Panc1 (cell line): Measurements from ENCODE around the gene PGBD2. TPM values are rescaled to one million over a fixed set of nuclear protein-coding genes. Genes with fewer than 3 reads are reported as not detected.

Experiments used
- ATAC-seq: fragments of 200-7000 bp; cut with Tn5 transposase; 2 replicates; pipeline ENCODE4 v1.9.1; 2020; ENCODE audit warnings: mild to moderate bottlenecking, moderate library complexity
- BruUV-seq: library from RNA; stranded (reverse); fragments of 400-500 nt; replicated peaks from 2 replicates; lab custom pipeline; 2021; lab: Mats Ljungman, UMichigan
- CTCF ChIA-PET: fragments of 300-600 bp; sonication (Branson Sonifier 250); formaldehyde crosslinking; loops from one replicate; lab custom pipeline; 2022; ENCODE audit warnings: antibody characterized with exemption; lab: Charles Lee
- POLR2A ChIA-PET: fragments of 300-600 bp; sonication (Branson Sonifier 250); formaldehyde crosslinking; loops from one replicate; lab custom pipeline; 2022; ENCODE audit warnings: antibody characterized with exemption; lab: Charles Lee
- DNase-seq: peaks from one replicate; pipeline ENCODE4 v3.0.0-alpha.2; 2010; ENCODE audit warnings: low read depth, low spot score
- H3K27ac ChIP-seq: 2 replicates; pipeline ENCODE4 v1.5.1; 2011; ENCODE audit warnings: mild to moderate bottlenecking, low read length, inconsistent platforms
- H3K27me3 ChIP-seq: fragments of 200-500 bp; sonication (Bioruptor generic); 2 replicates; pipeline ENCODE4 v1.6.0; 2014; ENCODE audit warnings: low read length, inconsistent platforms; ENCODE audit not compliant: control insufficient read depth, insufficient read depth
- H3K36me3 ChIP-seq: fragments of 200-500 bp; sonication (Bioruptor generic); 2 replicates; pipeline ENCODE4 v1.5.1; 2014; ENCODE audit warnings: inconsistent platforms, mild to moderate bottlenecking, low read length, moderate library complexity; ENCODE audit not compliant: control insufficient read depth, insufficient read depth
- H3K4me1 ChIP-seq: 2 replicates; pipeline ENCODE4 v1.5.1; 2011; ENCODE audit warnings: inconsistent platforms, mild to moderate bottlenecking, low read length, moderate library complexity; ENCODE audit not compliant: control insufficient read depth, insufficient read depth
- H3K4me3 ChIP-seq, 2 experiments: 2 replicates each; pipeline ENCODE4 v1.5.1; 2011 to 2012; ENCODE audit warnings: low read depth in 2 of 2, low read length in 2 of 2, mild to moderate bottlenecking in 2 of 2, inconsistent platforms in 1 of 2, moderate library complexity in 1 of 2
- H3K9me3 ChIP-seq: fragments of 200-500 bp; sonication (Bioruptor generic); 2 replicates; pipeline ENCODE4 v1.5.1; 2014; ENCODE audit warnings: low read depth, mild to moderate bottlenecking, inconsistent platforms, low read length, moderate library complexity; ENCODE audit not compliant: control insufficient read depth, insufficient read depth
- POLR2AphosphoS5 ChIP-seq: IDR thresholded peaks from 2 replicates; pipeline ENCODE4 v1.6.1; 2012; ENCODE audit warnings: mild to moderate bottlenecking, low read depth, low read length, moderate library complexity
- SIN3A ChIP-seq: IDR thresholded peaks from 2 replicates; pipeline ENCODE4 v1.6.1; 2012; ENCODE audit warnings: low read depth, mild to moderate bottlenecking, low read length, moderate library complexity, borderline replicate concordance; ENCODE audit not compliant: insufficient read depth
- TCF7L2 ChIP-seq: IDR thresholded peaks from 2 replicates; pipeline ENCODE4 v1.6.1; 2011; ENCODE audit warnings: mild to moderate bottlenecking, low read depth, low read length, inconsistent platforms
- in situ Hi-C: cut with HindIII; loops from 2 replicates; pipeline ENCODE4 v1.10.0; 2016; ENCODE audit warnings: low sequenced_read_pairs, low pct_unique_long_range_greater_than_20kb
- intact Hi-C: fragments of 100-400 bp; cut with micrococcal nuclease; formaldehyde crosslinking; loops from one replicate; pipeline ENCODE4 v1.10.0; 2022; ENCODE audit not compliant: unreplicated experiment
- total RNA-seq: library from RNA; stranded (reverse); gene quantifications from one replicate; pipeline ENCODE4 v1.2.1, GENCODE V29; 2021; ENCODE audit not compliant: unreplicated experiment
- TF ChIP-seq, protein P1 (sequence below): fragments of 450-650 bp; IDR thresholded peaks from 2 replicates; pipeline ENCODE4 v1.5.1; 2017; ENCODE audit warnings: mild to moderate bottlenecking
- TF ChIP-seq, protein P2 (sequence below), 2 experiments: IDR thresholded peaks; 2 replicates each; pipeline ENCODE4 v1.6.1; 2011 to 2012; ENCODE audit warnings: low read depth in 2 of 2, control low read depth in 1 of 2, low read length in 1 of 2, mild to moderate bottlenecking in 1 of 2, moderate library complexity in 1 of 2; ENCODE audit not compliant: insufficient read depth in 1 of 2

Gene PGBD2
- total RNA-seq, 1 experiment from 2014 or later, result 7.1 TPM

DNA sequence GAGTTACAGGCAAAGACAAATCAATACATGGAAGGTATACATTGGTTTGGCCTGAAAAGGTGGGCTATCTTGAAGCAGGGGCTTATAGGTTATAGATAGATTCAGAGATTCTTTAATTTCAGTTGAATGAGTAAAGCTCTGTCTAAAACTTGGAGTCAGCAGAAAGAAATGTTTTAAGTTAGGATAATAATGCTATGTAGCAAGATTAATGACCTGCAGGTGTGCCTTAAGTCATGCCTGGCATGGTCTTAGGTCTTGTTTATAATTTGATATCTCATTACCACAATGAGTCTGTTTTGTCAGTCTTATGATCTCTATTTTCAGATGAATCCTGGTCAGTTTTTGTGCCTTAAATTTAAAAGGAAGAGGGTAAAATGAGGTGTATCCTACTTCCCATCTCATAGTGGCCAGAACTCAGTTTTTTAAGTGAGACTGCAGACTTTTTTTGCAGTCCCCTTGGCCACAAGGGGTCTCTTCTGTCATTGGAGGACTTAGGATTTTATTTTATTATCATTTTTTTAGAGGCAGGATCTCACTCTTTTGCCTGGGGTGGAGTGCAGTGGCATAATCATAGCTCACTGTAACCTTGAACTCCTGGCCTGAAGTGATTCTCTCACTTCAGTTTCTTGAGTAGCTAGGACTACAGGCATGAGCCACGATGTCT lies 21.3 kb upstream of the PGBD2 start:
- H3K36me3 ChIP-seq, result no peaks in the 10 kb centered on the region
- no peak overlapping the region for H3K4me3 ChIP-seq
- ChIA-PET POLR2A (no interaction called here), CTCF (no interaction called here)
- ATAC-seq (no peak), DNase-seq (no peak)
- no peaks in the 10 kb centered on the region for H3K9me3 ChIP-seq
- TF ChIP-seq POLR2AphosphoS5 (no peak), SIN3A (no peak), TCF7L2 (no peak)
- TF ChIP-seq, protein P1, sequence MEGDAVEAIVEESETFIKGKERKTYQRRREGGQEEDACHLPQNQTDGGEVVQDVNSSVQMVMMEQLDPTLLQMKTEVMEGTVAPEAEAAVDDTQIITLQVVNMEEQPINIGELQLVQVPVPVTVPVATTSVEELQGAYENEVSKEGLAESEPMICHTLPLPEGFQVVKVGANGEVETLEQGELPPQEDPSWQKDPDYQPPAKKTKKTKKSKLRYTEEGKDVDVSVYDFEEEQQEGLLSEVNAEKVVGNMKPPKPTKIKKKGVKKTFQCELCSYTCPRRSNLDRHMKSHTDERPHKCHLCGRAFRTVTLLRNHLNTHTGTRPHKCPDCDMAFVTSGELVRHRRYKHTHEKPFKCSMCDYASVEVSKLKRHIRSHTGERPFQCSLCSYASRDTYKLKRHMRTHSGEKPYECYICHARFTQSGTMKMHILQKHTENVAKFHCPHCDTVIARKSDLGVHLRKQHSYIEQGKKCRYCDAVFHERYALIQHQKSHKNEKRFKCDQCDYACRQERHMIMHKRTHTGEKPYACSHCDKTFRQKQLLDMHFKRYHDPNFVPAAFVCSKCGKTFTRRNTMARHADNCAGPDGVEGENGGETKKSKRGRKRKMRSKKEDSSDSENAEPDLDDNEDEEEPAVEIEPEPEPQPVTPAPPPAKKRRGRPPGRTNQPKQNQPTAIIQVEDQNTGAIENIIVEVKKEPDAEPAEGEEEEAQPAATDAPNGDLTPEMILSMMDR, result peak; percentile 20
- TF ChIP-seq, protein P2, sequence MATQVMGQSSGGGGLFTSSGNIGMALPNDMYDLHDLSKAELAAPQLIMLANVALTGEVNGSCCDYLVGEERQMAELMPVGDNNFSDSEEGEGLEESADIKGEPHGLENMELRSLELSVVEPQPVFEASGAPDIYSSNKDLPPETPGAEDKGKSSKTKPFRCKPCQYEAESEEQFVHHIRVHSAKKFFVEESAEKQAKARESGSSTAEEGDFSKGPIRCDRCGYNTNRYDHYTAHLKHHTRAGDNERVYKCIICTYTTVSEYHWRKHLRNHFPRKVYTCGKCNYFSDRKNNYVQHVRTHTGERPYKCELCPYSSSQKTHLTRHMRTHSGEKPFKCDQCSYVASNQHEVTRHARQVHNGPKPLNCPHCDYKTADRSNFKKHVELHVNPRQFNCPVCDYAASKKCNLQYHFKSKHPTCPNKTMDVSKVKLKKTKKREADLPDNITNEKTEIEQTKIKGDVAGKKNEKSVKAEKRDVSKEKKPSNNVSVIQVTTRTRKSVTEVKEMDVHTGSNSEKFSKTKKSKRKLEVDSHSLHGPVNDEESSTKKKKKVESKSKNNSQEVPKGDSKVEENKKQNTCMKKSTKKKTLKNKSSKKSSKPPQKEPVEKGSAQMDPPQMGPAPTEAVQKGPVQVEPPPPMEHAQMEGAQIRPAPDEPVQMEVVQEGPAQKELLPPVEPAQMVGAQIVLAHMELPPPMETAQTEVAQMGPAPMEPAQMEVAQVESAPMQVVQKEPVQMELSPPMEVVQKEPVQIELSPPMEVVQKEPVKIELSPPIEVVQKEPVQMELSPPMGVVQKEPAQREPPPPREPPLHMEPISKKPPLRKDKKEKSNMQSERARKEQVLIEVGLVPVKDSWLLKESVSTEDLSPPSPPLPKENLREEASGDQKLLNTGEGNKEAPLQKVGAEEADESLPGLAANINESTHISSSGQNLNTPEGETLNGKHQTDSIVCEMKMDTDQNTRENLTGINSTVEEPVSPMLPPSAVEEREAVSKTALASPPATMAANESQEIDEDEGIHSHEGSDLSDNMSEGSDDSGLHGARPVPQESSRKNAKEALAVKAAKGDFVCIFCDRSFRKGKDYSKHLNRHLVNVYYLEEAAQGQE (IDR thresholded peaks at IDR 0.05; ENCODE audit: insufficient read depth in 1 of 2, low read depth in 2 of 2, low read length in 1 of 2), result no peak
- intact Hi-C loops (no loop called here), in situ Hi-C loops (no loop called here)
- H3K27ac ChIP-seq, result no peak overlapping the region
- no peaks in the 10 kb centered on the region for H3K4me1 ChIP-seq
- peaks cover 3% of the 10 kb centered on the region; the same call in 1 of the 2 replicates for H3K27me3 ChIP-seq
- no TSS peak for BruUV-seq

DNA sequence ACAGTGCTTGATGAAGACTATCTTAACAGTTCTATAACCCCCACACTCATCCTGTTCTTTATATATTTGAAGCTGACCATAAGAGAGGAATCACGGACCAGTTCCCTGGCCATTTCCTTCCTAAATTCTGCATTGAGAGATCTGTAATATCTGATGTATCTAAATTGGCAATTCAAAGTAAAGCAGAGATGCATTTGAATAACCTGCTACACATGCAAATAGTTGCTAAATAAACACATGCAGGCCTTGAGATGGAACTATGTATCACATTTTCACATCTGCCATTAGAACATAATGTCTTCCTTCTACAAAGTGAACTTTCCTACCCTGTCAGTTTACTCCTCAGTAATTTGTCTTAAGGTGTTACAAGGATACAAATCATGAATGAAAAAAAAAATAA lies 20.4 kb upstream of the PGBD2 start:
- Histone ChIP-seq H3K36me3 (no peaks in the 10 kb centered on the region), H3K4me1 (no peaks in the 10 kb centered on the region), H3K27ac (no peak overlapping the region), H3K27me3 (peaks cover 3% of the 10 kb centered on the region; the same call in 1 of the 2 replicates), H3K4me3 (no peak overlapping the region), H3K9me3 (no peaks in the 10 kb centered on the region)
- no TSS peak for BruUV-seq
- ChIA-PET CTCF (no interaction called here), POLR2A (no interaction called here)
- DNase-seq (no peak), ATAC-seq (no peak)
- in situ Hi-C loops, result no loop called here
- no peak for TF ChIP-seq POLR2AphosphoS5
- intact Hi-C loops, result no loop called here

DNA sequence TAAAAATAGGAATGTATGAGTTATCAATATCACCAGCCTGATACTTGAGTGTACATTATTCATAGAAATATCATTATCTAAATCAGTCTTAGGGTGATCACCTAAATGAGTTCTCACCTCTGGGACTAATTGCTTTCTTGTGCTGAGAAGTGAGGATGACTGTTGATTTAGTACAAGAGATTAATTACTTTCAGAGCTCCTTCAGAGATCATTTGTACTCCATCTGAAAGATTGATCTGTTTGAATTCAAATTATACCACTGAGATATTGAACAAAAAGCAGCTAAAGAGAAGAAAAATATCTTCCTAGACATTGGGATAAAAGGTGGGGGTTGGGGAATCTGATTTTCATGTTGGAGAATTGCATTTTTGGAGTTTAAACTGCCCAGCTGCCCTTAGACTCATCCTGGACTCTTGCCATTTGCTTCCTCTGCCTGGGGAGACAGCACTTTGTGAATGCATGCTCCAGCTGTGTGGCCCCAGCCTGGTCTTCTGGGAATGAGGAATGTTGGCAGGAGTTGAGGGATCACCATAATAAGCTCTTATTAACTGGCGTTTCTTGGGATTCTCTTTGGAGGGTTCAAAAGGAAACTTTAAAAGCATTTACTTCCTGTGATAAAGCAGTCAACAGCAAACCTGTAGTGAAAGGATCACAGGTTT lies 19.7 kb upstream of the PGBD2 start:
- Histone ChIP-seq H3K36me3 (no peaks in the 10 kb centered on the region), H3K9me3 (no peaks in the 10 kb centered on the region), H3K27me3 (no peaks in the 10 kb centered on the region), H3K4me3 (no peak overlapping the region), H3K27ac (no peak overlapping the region), H3K4me1 (no peaks in the 10 kb centered on the region)
- no TSS peak for BruUV-seq
- TF ChIP-seq, protein P2 (IDR thresholded peaks at IDR 0.05; ENCODE audit: insufficient read depth in 1 of 2, low read depth in 2 of 2, low read length in 1 of 2), result no peak
- no peak for TF ChIP-seq TCF7L2
- TF ChIP-seq SIN3A, result no peak
- TF ChIP-seq, protein P1, result no peak
- TF ChIP-seq POLR2AphosphoS5, result no peak
- ATAC-seq (no peak), DNase-seq (no peak)
- POLR2A ChIA-PET, result interaction anchor here (0.9 kb wide), 1 partner anchor 12 kb away, joined by 3 read pairs; no protein-coding TSS in a partner anchor
- CTCF ChIA-PET, result interaction anchor here (0.6 kb wide), 1 partner anchor 20 kb away, joined by 4 read pairs; no protein-coding TSS in a partner anchor
- intact Hi-C loops (no loop called here), in situ Hi-C loops (no loop called here)
